Posterior vena cava (tissue), 2 donors: ENCODE results near the gene BPIFB1. TPM values are rescaled to one million over a fixed set of nuclear protein-coding genes. Genes with fewer than 3 reads are reported as not detected.

Source experiments
- DNase-seq: peaks from one replicate; pipeline ENCODE4 v3.0.0-alpha.2; 2020; ENCODE audit warnings: low spot score
- intact Hi-C, 2 donors: fragments of 100-400 bp; cut with DNase I; formaldehyde crosslinking; loops; one replicate each; pipeline versions ENCODE4 v1.14.1 to v1.14.2; 2022 to 2023
- long read RNA-seq, 2 donors: library from polyadenylated mRNA; unstranded; transcript quantifications; one replicate each; pipeline ENCODE4 v2.0.0, GENCODE V29; 2020 to 2021
- total RNA-seq, 2 donors: library from RNA; stranded (reverse); fragmentation: NEBNext Ultra II Directional; extraction: Animal tissue kit (Norgen Biotek cat#: 25700); gene quantifications; one replicate each; pipeline ENCODE4 v1.2.1, GENCODE V29; 2021
- donor health status: DM: yes; HTN: yes; CAD: no.
- donor health status: DM: yes; HTN: yes; CAD: no.

The BPIFB1 gene, protein sequence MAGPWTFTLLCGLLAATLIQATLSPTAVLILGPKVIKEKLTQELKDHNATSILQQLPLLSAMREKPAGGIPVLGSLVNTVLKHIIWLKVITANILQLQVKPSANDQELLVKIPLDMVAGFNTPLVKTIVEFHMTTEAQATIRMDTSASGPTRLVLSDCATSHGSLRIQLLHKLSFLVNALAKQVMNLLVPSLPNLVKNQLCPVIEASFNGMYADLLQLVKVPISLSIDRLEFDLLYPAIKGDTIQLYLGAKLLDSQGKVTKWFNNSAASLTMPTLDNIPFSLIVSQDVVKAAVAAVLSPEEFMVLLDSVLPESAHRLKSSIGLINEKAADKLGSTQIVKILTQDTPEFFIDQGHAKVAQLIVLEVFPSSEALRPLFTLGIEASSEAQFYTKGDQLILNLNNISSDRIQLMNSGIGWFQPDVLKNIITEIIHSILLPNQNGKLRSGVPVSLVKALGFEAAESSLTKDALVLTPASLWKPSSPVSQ
- not detected for total RNA-seq
- long read RNA-seq, donor 1 = 0 reads
- long read RNA-seq, donor 2 = 0 reads

DNA sequence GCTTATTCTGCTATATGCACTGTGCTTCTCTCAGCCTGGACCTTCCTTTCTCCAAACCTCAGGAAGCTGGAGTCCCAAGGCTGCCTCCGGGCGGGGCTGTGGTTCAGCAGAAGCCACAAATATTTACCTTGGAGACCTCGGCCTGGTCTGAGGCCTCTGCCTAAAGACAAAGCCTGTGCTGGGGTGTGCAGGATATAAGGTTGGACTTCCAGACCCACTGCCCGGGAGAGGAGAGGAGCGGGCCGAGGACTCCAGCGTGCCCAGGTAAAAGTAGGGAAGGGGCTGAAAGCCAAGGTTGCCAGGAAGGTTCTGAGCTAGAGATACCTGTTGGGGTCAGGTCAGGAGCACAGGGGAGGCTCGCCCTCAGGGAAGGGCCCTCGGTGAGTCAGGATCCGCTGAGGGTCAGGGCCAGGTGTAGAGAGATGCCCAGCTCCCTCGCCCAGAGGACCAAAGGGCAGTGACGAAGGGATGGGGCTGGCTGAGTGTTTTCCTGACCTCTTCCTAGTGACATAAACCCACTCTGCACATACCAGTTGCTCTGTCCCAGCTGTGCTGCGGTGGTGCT is at the start of gene BPIFB1:
BPIFB1 (plus strand) TSS at position 224 of the 565 bp plus-strand sequence. CDS start 2,860 bp downstream, outside the sequence.
- peak; percentile 58 for DNase-seq
- intact Hi-C loops = no loop called here

DNA sequence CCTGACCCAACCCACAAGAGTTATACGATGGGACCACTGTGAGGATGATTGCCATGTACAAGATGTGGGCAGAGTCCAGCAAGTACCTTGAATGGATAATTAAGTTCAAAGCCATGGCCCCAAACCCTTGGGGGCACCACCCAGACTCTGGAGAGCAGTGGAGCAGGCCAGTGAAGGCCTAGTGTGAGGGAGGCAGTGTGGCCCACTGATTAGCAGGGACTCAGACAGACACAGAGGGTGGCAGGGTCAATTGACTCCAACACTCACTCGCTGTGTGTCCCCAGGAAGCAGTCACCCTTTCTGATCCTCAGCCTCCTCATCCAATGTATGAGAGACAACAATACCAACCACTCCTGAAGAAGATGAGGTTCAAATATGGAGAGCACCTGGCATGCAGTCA is 49.0 kb upstream of the BPIFB1 start:
- intact Hi-C loops = no loop called here
- no peak for DNase-seq

DNA sequence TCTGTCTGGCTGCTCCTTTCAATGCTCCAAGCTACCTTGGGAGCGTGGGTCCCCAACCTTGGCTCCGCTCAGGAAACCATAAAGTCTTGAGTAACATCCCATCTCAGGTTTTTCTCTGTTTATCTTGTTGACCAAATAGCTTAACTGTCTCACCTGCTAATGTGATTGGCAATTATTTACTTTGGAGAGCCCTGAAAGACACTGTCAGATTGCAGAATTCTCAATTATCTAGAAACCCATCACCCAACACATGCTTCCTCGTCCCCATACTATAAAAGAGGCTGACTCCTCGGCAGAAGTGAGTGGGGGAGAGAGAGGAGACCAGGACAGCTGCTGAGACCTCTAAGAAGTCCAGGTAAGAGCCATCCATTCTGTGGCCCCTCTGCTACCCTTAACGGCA is 47.3 kb upstream of the BPIFB1 start, which contains the start of gene BPIFA1:
BPIFA1 (plus strand) TSS at position 301 of the 400 bp plus-strand sequence. CDS start 1,716 bp downstream, outside the sequence.
- intact Hi-C loops = no loop called here
- no peak for DNase-seq

DNA sequence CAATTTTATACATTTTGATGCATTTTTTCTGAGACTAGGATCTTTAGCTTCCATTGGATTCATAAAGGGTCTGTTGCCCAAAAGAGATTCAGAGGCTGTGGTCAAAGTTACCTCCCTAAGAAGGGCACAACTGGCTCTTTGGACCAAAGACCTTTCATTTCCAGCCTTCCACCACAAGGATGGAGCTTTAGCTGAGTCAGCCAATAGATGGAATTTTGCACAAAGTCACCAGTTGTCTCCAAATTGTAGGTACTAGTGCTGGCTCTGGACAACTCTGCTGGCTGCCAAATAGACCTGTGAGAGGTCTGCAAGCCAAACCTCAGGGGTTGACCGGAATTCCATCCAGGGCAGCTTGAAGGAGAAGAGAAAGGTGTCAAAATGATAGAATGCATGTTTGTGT is 46.7 kb upstream of the BPIFB1 start:
- no peak for DNase-seq
- intact Hi-C loops = no loop called here

DNA sequence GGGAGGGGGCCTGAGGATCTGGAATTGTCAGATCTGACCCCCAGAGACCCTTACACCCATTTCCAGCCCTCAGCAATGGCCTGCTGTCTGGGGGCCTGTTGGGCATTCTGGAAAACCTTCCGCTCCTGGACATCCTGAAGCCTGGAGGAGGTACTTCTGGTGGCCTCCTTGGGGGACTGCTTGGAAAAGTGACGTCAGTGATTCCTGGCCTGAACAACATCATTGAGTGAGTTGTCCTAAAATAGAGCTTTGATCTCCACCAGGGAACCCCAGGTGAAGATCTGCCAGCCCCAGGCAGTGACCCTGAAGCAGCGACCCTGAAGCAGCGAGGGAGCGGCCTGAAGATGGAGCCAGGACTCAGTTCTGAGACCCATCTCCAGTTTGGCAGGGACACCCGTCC is 45.0 kb upstream of the BPIFB1 start:
- intact Hi-C loops = no loop called here
- DNase-seq = peak; percentile 30

DNA sequence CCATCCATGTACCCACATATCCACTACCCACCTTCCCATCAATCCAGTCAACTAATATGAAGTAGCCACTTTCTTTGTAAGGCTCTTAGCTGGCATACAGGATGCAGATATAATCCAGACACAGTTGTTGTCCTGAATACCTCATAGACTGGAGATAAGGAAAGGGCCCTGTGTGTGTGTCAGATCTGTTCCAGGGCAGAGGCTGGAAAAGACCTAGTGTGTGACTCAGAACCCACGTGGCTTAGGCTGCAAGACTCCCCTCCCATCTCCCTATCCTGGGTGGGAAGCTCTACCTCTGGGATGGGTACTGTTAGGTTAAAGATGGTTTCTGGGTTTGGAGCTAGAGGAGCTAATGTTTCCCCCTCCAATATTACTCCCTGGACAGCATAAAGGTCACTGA is 43.6 kb upstream of the BPIFB1 start:
- no peak for DNase-seq
- intact Hi-C loops = no loop called here

DNA sequence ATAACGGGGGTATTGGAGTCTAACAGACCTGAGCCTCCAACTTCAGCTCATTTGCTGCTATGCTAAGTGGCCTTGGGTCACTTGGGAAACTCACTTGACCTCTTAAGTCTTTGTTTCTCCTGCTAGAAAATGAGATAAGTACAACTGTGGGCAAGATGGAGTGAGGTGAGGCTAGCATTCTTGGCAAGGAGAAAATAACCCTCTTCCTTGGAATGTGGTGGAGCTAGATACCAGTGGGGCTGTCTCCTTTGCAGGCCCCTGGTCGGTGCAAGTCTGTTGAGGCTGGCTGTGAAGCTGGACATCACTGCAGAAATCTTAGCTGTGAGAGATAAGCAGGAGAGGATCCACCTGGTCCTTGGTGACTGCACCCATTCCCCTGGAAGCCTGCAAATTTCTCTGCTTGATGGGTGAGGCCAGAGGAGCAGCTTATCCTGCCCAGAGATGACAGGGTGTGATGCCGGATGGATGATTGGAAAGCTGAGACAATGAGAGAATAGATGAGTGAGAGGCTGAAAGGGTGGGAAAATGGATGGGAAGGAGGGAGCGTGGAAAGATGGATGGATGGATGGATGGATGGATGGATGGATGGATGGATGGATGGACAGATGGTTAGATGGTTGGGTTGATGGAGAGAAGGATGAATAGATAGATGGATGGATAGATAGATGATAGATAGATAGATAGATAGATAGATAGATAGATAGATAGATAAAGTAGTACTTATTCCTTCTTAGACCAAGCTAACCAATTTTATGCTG is 42.9 kb upstream of the BPIFB1 start:
- intact Hi-C loops = no loop called here
- DNase-seq = no peak

DNA sequence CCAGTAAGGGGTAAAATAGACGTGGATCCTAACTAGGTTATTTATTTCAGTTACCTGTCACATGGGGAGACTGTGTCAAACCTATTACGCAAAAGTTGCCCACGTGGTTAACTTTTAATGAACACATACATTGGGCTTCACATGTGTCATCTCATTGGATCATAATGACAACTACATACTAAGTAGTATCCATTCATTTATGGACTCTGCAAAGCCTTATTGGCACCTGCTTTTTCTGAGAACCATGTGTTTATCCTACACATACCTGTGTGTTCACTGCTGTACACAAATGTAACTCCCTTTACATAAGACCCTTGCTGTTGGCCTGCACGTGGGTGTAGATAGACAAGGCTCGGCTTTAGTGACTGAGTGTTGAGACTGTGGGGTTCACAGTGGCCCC is 42.1 kb upstream of the BPIFB1 start:
- DNase-seq = no peak
- intact Hi-C loops = no loop called here

DNA sequence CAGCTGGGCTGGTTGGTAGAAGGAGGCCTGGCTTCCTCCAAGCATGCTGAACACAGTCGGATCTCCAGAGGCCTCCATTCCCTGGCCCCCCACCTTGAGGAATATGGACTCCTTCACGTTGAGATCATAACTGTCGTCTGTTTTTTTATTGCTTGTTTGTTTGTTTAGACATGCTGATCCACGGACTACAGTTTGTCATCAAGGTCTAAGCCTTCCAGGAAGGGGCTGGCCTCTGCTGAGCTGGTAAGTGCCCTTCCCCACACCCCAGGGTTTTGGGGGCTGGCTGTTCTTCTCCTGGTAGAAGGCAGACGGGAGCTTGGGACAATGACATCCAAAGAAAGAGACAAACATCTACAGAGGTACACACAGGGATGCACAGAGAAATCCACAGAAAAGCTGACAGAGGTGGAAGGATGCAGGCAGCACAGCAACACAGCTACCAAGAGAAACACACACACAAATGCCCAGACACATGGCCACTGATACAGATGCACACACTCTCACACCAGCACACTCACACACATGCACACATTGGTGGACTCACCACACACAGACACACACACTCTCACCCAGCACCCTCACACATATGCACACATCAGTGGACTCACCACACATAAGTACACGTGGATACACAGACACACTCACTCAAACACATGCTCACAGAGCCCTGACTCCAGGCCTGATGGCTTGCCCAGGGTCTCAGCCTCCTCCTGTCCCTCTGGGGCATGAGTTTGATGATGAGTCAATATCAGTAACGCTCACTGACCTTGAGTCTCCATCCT is 40.5 kb upstream of the BPIFB1 start:
- intact Hi-C loops = no loop called here
- DNase-seq = no peak

DNA sequence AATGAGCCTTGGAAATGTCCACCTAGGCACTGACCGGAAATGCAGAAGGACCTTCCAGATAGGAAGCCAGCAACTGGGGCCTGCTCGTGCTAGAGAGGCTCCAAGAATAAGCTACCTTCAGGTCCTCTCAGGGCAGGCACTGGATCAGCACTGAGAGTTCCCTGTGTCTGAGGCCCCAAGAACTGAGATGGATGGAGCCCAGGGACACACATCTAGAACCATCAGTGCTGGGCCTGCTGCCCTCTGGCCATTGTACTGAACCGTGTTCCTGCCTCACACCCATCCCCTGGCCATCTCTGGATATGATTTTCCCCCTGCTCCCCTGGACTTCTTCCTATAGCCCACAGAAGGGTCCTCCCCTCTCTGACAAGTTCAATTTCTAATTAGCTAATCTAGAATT is 36.9 kb upstream of the BPIFB1 start:
- intact Hi-C loops = no loop called here
- no peak for DNase-seq

DNA sequence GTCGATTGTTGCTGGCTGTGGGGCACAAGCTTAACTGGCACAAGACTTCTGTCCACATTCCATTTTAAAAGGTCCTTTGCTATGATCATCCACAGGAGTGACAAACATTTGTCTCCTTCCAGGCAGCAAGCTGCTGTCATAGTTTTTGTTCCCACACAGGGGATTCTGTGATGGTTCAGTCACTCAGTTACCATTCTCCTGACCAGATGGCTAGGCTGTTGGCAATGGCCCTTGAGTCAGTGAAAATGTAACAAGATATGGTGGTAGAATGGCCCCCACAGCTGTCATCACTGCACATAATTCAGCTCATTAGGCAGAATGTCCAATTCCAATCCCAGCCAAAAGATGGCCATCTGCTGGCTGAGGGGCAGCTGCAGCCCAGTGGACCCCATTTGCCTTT is 33.6 kb upstream of the BPIFB1 start:
- intact Hi-C loops = no loop called here
- no peak for DNase-seq

DNA sequence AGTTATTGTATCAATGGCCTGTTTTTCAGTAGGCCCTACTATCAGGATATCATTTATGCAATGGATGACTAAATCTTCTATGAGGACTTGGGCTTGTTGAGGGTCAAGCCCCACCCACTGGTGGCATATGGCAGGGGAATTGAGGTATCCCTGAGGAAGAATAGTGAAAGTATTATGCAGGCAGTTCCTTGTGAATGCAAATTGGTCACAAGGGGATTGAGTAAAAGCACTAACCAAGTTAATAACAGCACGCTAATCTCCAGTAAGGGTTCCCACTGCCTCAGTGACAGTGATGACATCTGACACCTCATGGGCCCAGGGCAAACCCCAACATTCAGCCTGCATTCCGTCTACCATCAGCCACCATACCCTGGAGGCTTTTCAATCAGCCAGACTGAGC is 32.3 kb upstream of the BPIFB1 start:
- DNase-seq = no peak
- intact Hi-C loops = no loop called here

DNA sequence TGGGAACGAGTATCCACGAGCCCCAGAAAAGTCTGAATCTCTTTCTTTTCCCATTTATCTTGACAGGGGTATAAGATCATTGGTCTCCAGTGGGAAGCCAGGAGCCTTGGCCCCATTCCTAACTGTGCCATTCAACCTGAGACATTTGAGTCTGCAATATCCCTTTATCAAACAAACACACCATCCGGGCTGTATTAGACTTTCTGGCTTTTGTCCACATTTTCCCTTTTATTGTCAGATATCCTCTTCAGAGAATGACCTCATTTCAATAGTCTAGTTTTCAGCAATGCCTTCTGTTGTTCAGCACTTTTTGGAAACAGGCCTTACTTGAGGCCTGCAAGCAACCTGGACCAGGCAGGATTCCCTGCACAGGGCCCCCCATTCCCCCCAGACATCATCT is 31.5 kb upstream of the BPIFB1 start:
- DNase-seq = no peak
- intact Hi-C loops = no loop called here

DNA sequence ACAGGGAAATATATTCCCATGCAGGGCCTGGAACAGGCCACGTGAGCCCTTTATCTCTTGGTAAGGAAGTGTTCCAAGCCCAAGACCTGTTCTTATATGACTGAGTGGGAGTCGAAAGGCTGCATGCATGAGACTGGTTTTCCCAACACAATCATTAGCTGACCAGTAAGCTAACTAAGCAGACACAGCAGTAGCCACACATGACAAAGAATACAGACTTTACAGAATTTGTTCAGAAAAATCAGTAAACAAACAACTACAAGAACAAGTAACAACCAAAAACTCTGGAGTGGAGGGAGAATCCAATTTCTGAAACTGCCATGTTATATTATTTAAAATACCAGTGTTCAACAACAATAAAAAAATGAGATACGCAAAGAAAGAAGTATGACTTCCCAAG is 30.6 kb upstream of the BPIFB1 start:
- DNase-seq = no peak
- intact Hi-C loops = no loop called here

DNA sequence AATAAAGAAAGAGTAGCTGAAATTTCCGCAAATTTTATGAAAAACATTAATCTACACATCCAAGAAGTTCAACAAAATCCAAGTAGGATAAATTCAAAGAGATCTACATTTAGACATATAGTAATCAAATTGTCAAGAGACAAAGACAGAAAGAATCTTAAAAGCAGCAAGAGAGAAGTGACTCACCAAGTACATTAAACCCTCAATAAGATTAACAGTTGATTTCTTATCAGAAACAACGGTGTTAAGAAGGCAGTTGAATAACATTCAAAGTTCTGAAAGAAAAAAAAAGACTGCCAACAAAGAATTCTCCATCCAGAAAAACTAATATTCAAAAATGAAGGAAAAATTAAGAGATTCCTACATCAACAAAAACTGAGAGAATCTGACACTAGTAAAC is 28.0 kb upstream of the BPIFB1 start:
- intact Hi-C loops = no loop called here

DNA sequence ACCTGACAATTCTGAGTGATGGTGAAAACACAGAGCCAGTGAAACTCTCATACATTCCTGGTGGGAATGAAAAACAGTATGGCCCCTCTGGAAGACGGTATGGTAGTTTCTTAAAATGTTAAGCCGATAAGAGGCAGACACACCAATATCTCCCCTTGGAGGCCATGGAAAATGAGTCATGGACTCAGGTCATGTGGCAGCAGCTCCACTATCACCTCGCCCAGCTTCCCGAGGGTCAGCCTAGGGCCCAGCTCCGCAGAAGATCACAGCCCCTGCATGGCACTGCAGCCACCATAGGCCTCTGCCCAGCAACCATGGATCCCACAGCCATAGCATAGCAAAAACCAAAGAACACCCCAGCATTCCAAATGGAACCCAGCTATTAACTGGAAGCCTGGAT is 25.8 kb upstream of the BPIFB1 start:
- DNase-seq = no peak
- intact Hi-C loops = no loop called here

More for the DNA sequence above, 28.0 kb upstream of the BPIFB1 start:
- no peak for DNase-seq

DNA sequence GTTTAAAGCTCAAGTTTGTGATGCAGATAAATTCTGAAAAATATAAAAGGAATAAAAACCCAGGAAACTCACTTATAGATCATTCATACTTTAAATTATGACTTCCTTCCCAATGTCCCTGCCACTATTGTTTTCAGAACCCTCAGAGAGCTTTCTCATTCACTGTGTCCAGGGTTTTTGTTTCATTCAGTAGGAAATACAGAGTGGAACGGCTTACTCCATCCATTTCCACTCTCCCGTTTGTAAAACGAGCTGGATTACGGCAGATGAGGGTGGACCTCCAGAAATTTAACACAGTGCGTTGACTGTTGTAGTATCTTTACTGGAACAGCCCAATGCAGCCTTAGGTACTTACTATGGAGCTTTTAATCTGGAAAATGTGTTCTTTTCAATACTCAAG is 23.6 kb upstream of the BPIFB1 start:
- DNase-seq = no peak
- intact Hi-C loops = loop anchor here in 1 of 2 donors (2.0 kb wide), 1 partner anchor 13 kb away; no protein-coding TSS in a partner anchor

DNA sequence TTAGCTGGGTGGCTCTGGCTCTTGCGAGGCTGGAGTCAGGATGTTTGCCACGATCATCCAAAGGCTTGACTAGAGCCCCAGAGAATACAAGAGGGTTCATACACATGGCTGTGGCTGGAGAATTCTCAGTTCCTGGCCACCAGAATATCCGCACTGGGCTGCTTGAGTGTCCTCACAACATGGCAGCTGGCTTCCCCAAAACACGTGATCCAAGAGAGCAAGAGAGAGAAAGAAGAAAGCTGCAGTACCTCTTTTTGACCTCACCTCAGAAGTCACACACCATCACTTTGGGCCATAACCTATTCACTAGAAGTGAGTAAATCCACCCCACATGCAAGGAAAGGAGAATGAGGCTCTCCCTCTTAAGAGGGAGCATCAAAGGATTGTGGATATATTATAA is 21.5 kb upstream of the BPIFB1 start:
- intact Hi-C loops = no loop called here
- DNase-seq = no peak

DNA sequence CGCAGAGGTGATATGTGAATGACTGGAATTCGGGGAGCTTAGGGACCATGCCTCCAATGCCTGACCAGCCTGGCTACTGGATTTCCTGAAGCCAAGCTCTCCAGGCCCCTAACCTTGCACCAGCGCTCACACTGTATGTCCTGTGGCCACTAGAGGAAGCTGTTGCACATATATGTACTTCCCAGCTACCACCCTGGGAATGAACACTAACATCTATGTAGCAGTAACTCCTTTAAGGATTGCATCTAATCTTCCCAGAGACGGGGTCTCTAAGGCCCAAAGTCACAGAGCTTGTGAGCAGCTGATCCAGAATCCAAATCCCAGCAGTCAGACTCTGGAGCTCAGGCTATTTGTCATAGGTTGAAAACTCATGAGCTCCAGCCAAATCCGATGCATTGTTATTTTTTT is 20.4 kb upstream of the BPIFB1 start:
- intact Hi-C loops = no loop called here
- DNase-seq = no peak
